Caco-2 (cell line): ENCODE measurements around the gene H6PD. TPM values are rescaled to one million over a fixed set of nuclear protein-coding genes. Genes with fewer than 3 reads are reported as not detected.
A peak's percentile ranks its signal among the peaks of the same experiment; 100 is the strongest.

Experiments used
- BruUV-seq: library from RNA; stranded (reverse); fragments of 400-500 nt; replicated peaks from 2 replicates; lab custom pipeline; 2021; lab: Mats Ljungman, UMichigan
- CTCF ChIA-PET: fragments of 300-600 bp; sonication (Branson Sonifier 250); formaldehyde crosslinking; loops from one replicate; lab custom pipeline; 2022; ENCODE audit warnings: antibody characterized with exemption; lab: Charles Lee
- POLR2A ChIA-PET: fragments of 300-600 bp; sonication (Branson Sonifier 250); formaldehyde crosslinking; loops from one replicate; lab custom pipeline; 2022; ENCODE audit warnings: antibody characterized with exemption; lab: Charles Lee
- DNase-seq, 2 experiments: peaks; one replicate each; pipeline versions ENCODE4 v3.0.0 to v3.0.0-alpha.2; 2020 to 2022
- H3K27me3 ChIP-seq: replicated peaks from 2 replicates; pipeline ENCODE4 v1.6.0; 2011; ENCODE audit warnings: low read length; ENCODE audit not compliant: control insufficient read depth, insufficient read depth
- H3K36me3 ChIP-seq: 2 replicates; pipeline ENCODE4 v1.5.1; 2011; ENCODE audit warnings: low read length; ENCODE audit not compliant: control insufficient read depth, insufficient read depth
- H3K4me1 ChIP-seq: fragments of 250-450 bp; sonication (Bioruptor Pico); 2 replicates; pipeline ENCODE4 v1.5.1; 2020; ENCODE audit warnings: mild to moderate bottlenecking
- H3K4me3 ChIP-seq: 2 replicates; pipeline ENCODE4 v1.5.1; 2011; ENCODE audit warnings: low read depth, mild to moderate bottlenecking, control low read depth, low read length
- H3K9me3 ChIP-seq: fragments of 250-450 bp; sonication (Bioruptor Pico); 2 replicates; pipeline ENCODE4 v1.5.1; 2020; ENCODE audit warnings: mild to moderate bottlenecking, moderate library complexity
- H3K27ac Mint-ChIP-seq: one replicate; pipeline ENCODE4 v1.8.0; 2022; ENCODE audit warnings: mixed read lengths; ENCODE audit not compliant: unreplicated experiment
- H3K27me3 Mint-ChIP-seq: one replicate; pipeline ENCODE4 v1.8.0; 2022; ENCODE audit warnings: mixed read lengths; ENCODE audit not compliant: insufficient read depth, unreplicated experiment
- H3K36me3 Mint-ChIP-seq: one replicate; pipeline ENCODE4 v1.8.0; 2022; ENCODE audit warnings: mild to moderate bottlenecking, mixed read lengths; ENCODE audit not compliant: insufficient read depth, unreplicated experiment
- H3K4me1 Mint-ChIP-seq: one replicate; pipeline ENCODE4 v1.8.0; 2022; ENCODE audit warnings: low read depth, mixed read lengths; ENCODE audit not compliant: unreplicated experiment
- H3K4me3 Mint-ChIP-seq: one replicate; pipeline ENCODE4 v1.8.0; 2022; ENCODE audit warnings: mild to moderate bottlenecking, moderate library complexity, mixed read lengths; ENCODE audit not compliant: unreplicated experiment
- H3K9me3 Mint-ChIP-seq: one replicate; pipeline ENCODE4 v1.8.0; 2022; ENCODE audit warnings: mixed read lengths; ENCODE audit not compliant: unreplicated experiment
- CTCF ChIP-seq, 2 experiments: fragments of 200-600 bp in 1 of 2; IDR thresholded peaks; 1 replicate in 1 of 2; 2 replicates in 1 of 2; pipeline versions ENCODE4 v1.5.1 to v1.8.0; 2011 to 2022; ENCODE audit warnings: antibody characterized with exemption in 1 of 2, control low read depth in 1 of 2, inconsistent platforms in 1 of 2, low read depth in 1 of 2, low read length in 1 of 2, mild to moderate bottlenecking in 1 of 2, moderate library complexity in 1 of 2; ENCODE audit not compliant: insufficient read depth in 1 of 2, severe bottlenecking in 1 of 2, unreplicated experiment in 1 of 2
- intact Hi-C: fragments of 100-400 bp; cut with micrococcal nuclease; formaldehyde crosslinking; loops from one replicate; pipeline ENCODE4 v1.10.0; 2022; ENCODE audit not compliant: unreplicated experiment
- total RNA-seq: library from RNA; stranded (reverse); gene quantifications from 2 replicates; pipeline ENCODE4 v1.2.3, GENCODE V29; 2022

The H6PD gene
- total RNA-seq, 1 experiment from 2014 or later: 13.0 TPM

DNA sequence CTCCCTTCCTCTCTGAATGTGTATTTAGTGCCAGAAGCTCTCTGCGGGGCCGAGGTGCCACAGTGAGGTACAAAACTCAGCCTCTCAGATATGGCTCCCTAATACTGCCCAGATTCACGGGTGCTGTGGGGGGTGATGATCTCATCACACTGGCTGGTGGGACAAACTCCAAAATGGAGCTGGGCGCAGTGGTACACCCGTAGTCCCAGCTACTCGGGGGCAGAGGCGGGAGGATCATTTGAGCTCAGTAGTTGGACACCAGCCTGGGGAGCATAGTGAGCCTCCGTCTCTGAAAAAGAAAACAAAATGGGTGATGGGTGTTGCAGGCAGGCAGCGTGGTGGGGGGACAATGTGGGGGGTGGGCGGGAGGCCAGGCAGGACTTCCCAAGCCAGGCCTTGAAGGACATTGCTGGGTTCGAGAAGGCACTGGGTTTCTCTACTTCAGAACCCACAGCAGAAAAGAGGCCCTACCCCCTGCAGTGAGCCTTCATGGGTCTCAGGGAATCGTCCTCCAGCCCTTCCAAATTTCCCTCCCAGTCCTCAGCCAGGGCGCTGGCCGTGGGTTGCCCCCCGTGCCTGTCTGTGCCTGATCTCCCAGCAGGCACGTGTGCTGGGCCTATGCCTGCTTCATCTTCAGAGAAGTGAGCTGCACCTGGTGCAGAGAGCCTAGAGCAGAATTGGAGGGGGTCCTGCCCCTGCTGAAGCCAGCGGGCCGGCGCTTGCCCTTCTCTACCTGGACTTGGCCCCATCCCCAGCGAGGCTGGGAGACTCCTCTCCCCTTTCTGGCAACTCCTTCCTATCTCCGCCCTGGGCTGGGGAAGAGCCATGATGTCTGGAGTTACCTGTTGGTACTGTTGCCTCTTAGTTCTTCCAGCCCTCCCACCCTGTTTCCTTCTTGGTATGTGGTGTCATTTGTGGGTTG lies 14.0 kb downstream of the H6PD start:
- POLR2A ChIA-PET: no interaction called here
- Mint-ChIP-seq H3K9me3 (no peaks in the 10 kb centered on the region), H3K4me3 (no peak overlapping the region), H3K27me3 (no peaks in the 10 kb centered on the region), H3K4me1 (peaks cover 9% of the 10 kb centered on the region), H3K27ac (peak overlapping the region; percentile 14), H3K36me3 (no peaks in the 10 kb centered on the region)
- no peaks in the 10 kb centered on the region for H3K36me3 ChIP-seq
- DNase-seq: no peak
- intact Hi-C loops: no loop called here
- peaks cover 22% of the 10 kb centered on the region for H3K4me1 ChIP-seq
- H3K27me3 ChIP-seq: no peaks in the 10 kb centered on the region
- H3K4me3 ChIP-seq: no peak overlapping the region
- CTCF ChIA-PET: interaction anchor here (0.7 to 2.8 kb wide), 4 partner anchors 14 to 138 kb away, joined by 3 to 18 read pairs (median 4); partner anchors contain the start of genes H6PD and SPSB1
- no peaks in the 10 kb centered on the region for H3K9me3 ChIP-seq
- TF ChIP-seq CTCF (IDR thresholded peaks at IDR 0.05; ENCODE audit: insufficient read depth in 1 of 2, low read depth in 1 of 2, low read length in 1 of 2, severe bottlenecking in 1 of 2, unreplicated experiment in 1 of 2): no peak
- no TSS peak for BruUV-seq

DNA sequence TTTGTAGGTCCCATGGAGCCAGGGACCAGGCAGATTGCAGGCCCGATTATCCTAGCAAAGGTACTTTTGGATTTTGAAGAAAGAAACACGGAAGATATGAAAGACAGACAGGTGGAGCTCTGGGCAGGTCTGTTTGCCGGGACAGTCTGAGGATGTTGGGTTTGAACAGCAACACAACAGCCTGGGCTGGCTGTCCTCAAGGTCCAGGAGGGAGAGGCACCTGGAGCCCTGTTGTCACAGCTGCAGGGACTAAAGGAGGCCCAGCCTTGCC lies 14.6 kb downstream of the H6PD start:
- BruUV-seq: no TSS peak
- POLR2A ChIA-PET: no interaction called here

More for the DNA sequence above, 14.6 kb downstream of the H6PD start:
- Mint-ChIP-seq H3K9me3 (no peaks in the 10 kb centered on the region), H3K27me3 (no peaks in the 10 kb centered on the region), H3K36me3 (no peaks in the 10 kb centered on the region), H3K27ac (peak overlapping the region; percentile 14), H3K4me3 (no peak overlapping the region), H3K4me1 (peaks cover 15% of the 10 kb centered on the region)
- H3K36me3 ChIP-seq: no peaks in the 10 kb centered on the region
- no peak for TF ChIP-seq CTCF (IDR thresholded peaks at IDR 0.05; ENCODE audit: insufficient read depth in 1 of 2, low read depth in 1 of 2, low read length in 1 of 2, severe bottlenecking in 1 of 2, unreplicated experiment in 1 of 2)
- no peak for DNase-seq
- H3K27me3 ChIP-seq: no peaks in the 10 kb centered on the region
- CTCF ChIA-PET: interaction anchor here (0.5 to 2.8 kb wide), 5 partner anchors 15 to 139 kb away, joined by 3 to 18 read pairs (median 4); partner anchors contain the start of genes H6PD and SPSB1
- intact Hi-C loops: no loop called here
- no peaks in the 10 kb centered on the region for H3K9me3 ChIP-seq
- no peak overlapping the region for H3K4me3 ChIP-seq
- peaks cover 27% of the 10 kb centered on the region for H3K4me1 ChIP-seq
